Measurements from ENCODE around the gene BMPR1A. TPM values are rescaled to one million over a fixed set of nuclear protein-coding genes. Genes with fewer than 3 reads are reported as not detected.

BMPR1A gene
- total RNA-seq, 1 experiment from 2014 or later = 42.6 TPM

DNA sequence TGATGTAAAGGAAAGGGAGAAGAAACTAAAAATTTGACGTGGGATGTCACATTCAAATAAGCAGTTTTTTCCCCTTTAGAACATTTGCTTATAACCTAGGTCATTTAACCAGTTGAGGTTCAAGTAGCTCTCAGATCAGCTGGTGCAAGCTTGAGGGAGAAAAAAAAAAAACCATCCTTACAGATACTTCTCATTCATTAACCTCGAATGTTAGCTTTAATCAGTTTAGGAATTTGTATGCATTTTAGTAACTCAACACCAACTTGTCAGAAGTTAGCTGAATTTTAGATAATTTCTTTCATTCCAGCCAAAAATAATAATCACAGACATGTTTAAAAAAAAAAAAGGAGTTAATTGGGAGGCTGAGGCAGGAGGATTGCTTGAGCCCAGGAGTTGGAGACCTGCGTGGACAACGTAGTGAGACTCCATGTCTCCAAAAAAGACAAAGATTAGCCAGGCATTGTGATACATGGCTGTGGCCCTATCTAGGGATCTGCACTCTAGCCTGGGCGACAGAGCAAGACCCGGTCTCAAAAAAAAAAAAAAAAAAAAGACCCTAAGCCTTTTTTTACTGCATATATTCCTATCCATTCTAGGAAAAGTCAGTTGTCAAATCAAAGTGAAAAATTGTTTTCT, 46.2 kb downstream of the BMPR1A start:
- H3K79me2 ChIP-seq (ENCODE audit: insufficient read depth, low read length) = peaks cover 56% of the 10 kb centered on the region
- ATAC-seq (no peak), DNase-seq (ENCODE audit: low read depth, low spot score) (no peak)
- TF ChIP-seq ELF1 (IDR thresholded peaks at IDR 0.05; ENCODE audit: borderline replicate concordance, low read depth) = no peak
- TF ChIP-seq JUND (IDR thresholded peaks at IDR 0.05) = no peak
- no peak for TF ChIP-seq POLR2A (IDR thresholded peaks at IDR 0.05; ENCODE audit: borderline replicate concordance, extremely low read depth, insufficient read depth, insufficient read length)
- TF ChIP-seq SP1 (IDR thresholded peaks at IDR 0.05; ENCODE audit: low read depth) = no peak
- no peak for TF ChIP-seq CBX3 (IDR thresholded peaks at IDR 0.05; ENCODE audit: low read depth)
- TF ChIP-seq, protein P1, sequence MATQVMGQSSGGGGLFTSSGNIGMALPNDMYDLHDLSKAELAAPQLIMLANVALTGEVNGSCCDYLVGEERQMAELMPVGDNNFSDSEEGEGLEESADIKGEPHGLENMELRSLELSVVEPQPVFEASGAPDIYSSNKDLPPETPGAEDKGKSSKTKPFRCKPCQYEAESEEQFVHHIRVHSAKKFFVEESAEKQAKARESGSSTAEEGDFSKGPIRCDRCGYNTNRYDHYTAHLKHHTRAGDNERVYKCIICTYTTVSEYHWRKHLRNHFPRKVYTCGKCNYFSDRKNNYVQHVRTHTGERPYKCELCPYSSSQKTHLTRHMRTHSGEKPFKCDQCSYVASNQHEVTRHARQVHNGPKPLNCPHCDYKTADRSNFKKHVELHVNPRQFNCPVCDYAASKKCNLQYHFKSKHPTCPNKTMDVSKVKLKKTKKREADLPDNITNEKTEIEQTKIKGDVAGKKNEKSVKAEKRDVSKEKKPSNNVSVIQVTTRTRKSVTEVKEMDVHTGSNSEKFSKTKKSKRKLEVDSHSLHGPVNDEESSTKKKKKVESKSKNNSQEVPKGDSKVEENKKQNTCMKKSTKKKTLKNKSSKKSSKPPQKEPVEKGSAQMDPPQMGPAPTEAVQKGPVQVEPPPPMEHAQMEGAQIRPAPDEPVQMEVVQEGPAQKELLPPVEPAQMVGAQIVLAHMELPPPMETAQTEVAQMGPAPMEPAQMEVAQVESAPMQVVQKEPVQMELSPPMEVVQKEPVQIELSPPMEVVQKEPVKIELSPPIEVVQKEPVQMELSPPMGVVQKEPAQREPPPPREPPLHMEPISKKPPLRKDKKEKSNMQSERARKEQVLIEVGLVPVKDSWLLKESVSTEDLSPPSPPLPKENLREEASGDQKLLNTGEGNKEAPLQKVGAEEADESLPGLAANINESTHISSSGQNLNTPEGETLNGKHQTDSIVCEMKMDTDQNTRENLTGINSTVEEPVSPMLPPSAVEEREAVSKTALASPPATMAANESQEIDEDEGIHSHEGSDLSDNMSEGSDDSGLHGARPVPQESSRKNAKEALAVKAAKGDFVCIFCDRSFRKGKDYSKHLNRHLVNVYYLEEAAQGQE (IDR thresholded peaks at IDR 0.05; ENCODE audit: low read depth) = no peak
- TF ChIP-seq, protein P2, sequence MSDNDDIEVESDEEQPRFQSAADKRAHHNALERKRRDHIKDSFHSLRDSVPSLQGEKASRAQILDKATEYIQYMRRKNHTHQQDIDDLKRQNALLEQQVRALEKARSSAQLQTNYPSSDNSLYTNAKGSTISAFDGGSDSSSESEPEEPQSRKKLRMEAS (IDR thresholded peaks at IDR 0.05) = no peak
- TF ChIP-seq EZH2phosphoT487 (IDR thresholded peaks at IDR 0.05; ENCODE audit: borderline replicate concordance) = no peak
- no peak for TF ChIP-seq RAD21 (IDR thresholded peaks at IDR 0.05; ENCODE audit: low read depth)
- no peak for TF ChIP-seq EGR1 (IDR thresholded peaks at IDR 0.05; ENCODE audit: low read depth)
- TF ChIP-seq POLR2AphosphoS5 (IDR thresholded peaks at IDR 0.05; ENCODE audit: low read depth, low read length) = no peak
- no peak for TF ChIP-seq SRF (IDR thresholded peaks at IDR 0.05; ENCODE audit: low read depth)
- no peak overlapping the region for H3K4me3 ChIP-seq (replicated peaks in 1 of 2; ENCODE audit: low read depth in 1 of 2, low read length in 2 of 2)
- no peaks in the 10 kb centered on the region for H3K9me2 ChIP-seq (ENCODE audit: insufficient read depth)
- no peaks in the 10 kb centered on the region for H3K27me3 ChIP-seq (ENCODE audit: insufficient read depth, low read length)
- ChIA-PET POLR2A (no interaction called here), RAD21 (ENCODE audit: low non-redundant PET in 1 of 2, low total read pairs in 2 of 2, uncharacterized antibody in 2 of 2, unreplicated experiment in 2 of 2) (no interaction called here), CTCF (no interaction called here)
- H3K9me3 ChIP-seq (ENCODE audit: control insufficient read depth in 1 of 2, insufficient read depth in 1 of 2, low read depth in 1 of 2, low read length in 2 of 2) = no peaks in the 10 kb centered on the region
- no peak overlapping the region for H2AFZ ChIP-seq (ENCODE audit: low read depth, low read length, poor library complexity, severe bottlenecking)
- H3K4me1 ChIP-seq (ENCODE audit: control insufficient read depth in 1 of 2, insufficient read depth in 2 of 2, low read length in 2 of 2) = no peaks in the 10 kb centered on the region
- H4K20me1 ChIP-seq (ENCODE audit: insufficient read depth) = no peaks in the 10 kb centered on the region
- no TSS peak for BruUV-seq (replicated peaks)
- H3K36me3 ChIP-seq (ENCODE audit: control insufficient read depth in 1 of 2, insufficient read depth in 2 of 2, low read length in 2 of 2) = no peaks in the 10 kb centered on the region
- H3K27ac ChIP-seq (ENCODE audit: low read depth, low read length) = no peak overlapping the region
- H3K4me2 ChIP-seq (ENCODE audit: low read length) = no peak overlapping the region
- H3K9ac ChIP-seq (ENCODE audit: low read length) = no peak overlapping the region
- intact Hi-C loops (cut with micrococcal nuclease) = no loop called here
